Measurements from ENCODE around the gene REN. TPM values are rescaled to one million over a fixed set of nuclear protein-coding genes. Genes with fewer than 3 reads are reported as not detected.

REN gene
- total RNA-seq, 1 experiment from 2014 or later: not detected

DNA sequence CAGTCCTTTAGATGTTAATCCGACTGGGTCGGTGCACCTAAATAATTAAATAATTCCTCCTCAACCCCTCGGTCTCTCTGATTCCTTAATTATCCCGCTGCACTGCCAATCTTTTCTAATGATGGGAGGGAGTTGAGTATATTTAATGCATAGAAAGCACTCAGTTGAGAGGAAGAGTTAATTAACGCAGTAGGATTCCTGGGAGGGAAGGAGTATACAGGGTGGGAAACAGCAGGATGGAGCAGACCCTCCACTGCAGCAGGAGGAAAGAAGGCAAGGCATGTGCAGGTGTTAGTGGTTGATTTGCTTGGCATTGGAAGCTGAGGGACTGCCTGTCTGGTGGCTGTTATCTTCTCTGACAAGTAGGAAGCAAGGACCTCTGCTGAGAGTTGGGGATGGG lies 9.9 kb upstream of the REN start:
- ChIA-PET POLR2A (interaction anchor here (0.6 kb wide), 1 partner anchor 38 kb away, joined by 4 read pairs; the partner anchor contains the start of gene GOLT1A), CTCF (no interaction called here)
- intact Hi-C loops (cut with micrococcal nuclease; ENCODE audit: unreplicated experiment): no loop called here
- no peaks in the 10 kb centered on the region for H3K36me3 Mint-ChIP-seq (ENCODE audit: insufficient read depth, unreplicated experiment)
- no TSS peak for BruUV-seq (replicated peaks)
- Histone ChIP-seq H3K4me1 (peaks cover 11% of the 10 kb centered on the region), H3K9me3 (no peaks in the 10 kb centered on the region; the same call in 1 of the 2 replicates), H3K27me3 (replicated peaks; ENCODE audit: control insufficient read depth, insufficient read depth, low read length) (no peaks in the 10 kb centered on the region; the same call in 1 of the 2 replicates), H3K4me3 (ENCODE audit: low read depth, low read length) (no peak overlapping the region), H3K36me3 (ENCODE audit: control insufficient read depth, insufficient read depth, low read length) (no peaks in the 10 kb centered on the region)
- DNase-seq: no peak
- peaks cover 12% of the 10 kb centered on the region for H3K9me3 Mint-ChIP-seq (ENCODE audit: unreplicated experiment)
- H3K4me3 Mint-ChIP-seq (ENCODE audit: unreplicated experiment): no peak overlapping the region
- H3K27me3 Mint-ChIP-seq (ENCODE audit: insufficient read depth, unreplicated experiment): no peaks in the 10 kb centered on the region
- peaks cover 9% of the 10 kb centered on the region for H3K4me1 Mint-ChIP-seq (ENCODE audit: low read depth, unreplicated experiment)
- H3K27ac Mint-ChIP-seq (ENCODE audit: unreplicated experiment): no peak overlapping the region
- no peak for TF ChIP-seq CTCF (IDR thresholded peaks at IDR 0.05; ENCODE audit: insufficient read depth in 1 of 2, low read depth in 1 of 2, low read length in 1 of 2, severe bottlenecking in 1 of 2, unreplicated experiment in 1 of 2)

GRCh38 chr1:204174958-204175357 lies 8.8 kb upstream of the REN start:
- peaks cover 11% of the 10 kb centered on the region for H3K4me1 ChIP-seq
- Mint-ChIP-seq H3K27ac (ENCODE audit: unreplicated experiment) (no peak overlapping the region), H3K9me3 (ENCODE audit: unreplicated experiment) (peaks cover 12% of the 10 kb centered on the region), H3K4me1 (ENCODE audit: low read depth, unreplicated experiment) (peaks cover 9% of the 10 kb centered on the region), H3K4me3 (ENCODE audit: unreplicated experiment) (no peak overlapping the region), H3K27me3 (ENCODE audit: insufficient read depth, unreplicated experiment) (no peaks in the 10 kb centered on the region), H3K36me3 (ENCODE audit: insufficient read depth, unreplicated experiment) (no peaks in the 10 kb centered on the region)
- H3K36me3 ChIP-seq (ENCODE audit: control insufficient read depth, insufficient read depth, low read length): no peaks in the 10 kb centered on the region
- intact Hi-C loops (cut with micrococcal nuclease; ENCODE audit: unreplicated experiment): no loop called here
- no peak overlapping the region for H3K4me3 ChIP-seq (ENCODE audit: low read depth, low read length)
- POLR2A ChIA-PET: no interaction called here
- no TSS peak for BruUV-seq (replicated peaks)
- no peak for TF ChIP-seq CTCF (IDR thresholded peaks at IDR 0.05; ENCODE audit: insufficient read depth in 1 of 2, low read depth in 1 of 2, low read length in 1 of 2, severe bottlenecking in 1 of 2, unreplicated experiment in 1 of 2)
- no peaks in the 10 kb centered on the region; the same call in 1 of the 2 replicates for H3K9me3 ChIP-seq
- DNase-seq: no peak
- CTCF ChIA-PET: interaction anchor here (1.0 kb wide), 1 partner anchor 12 kb away, joined by 3 read pairs; no protein-coding TSS in a partner anchor
- no peaks in the 10 kb centered on the region; the same call in 1 of the 2 replicates for H3K27me3 ChIP-seq (replicated peaks; ENCODE audit: control insufficient read depth, insufficient read depth, low read length)

GRCh38 chr1:204172404-204173029 lies 6.4 kb upstream of the REN start:
- H3K4me3 Mint-ChIP-seq (ENCODE audit: unreplicated experiment): no peak overlapping the region
- no TSS peak for BruUV-seq (replicated peaks)
- H3K9me3 Mint-ChIP-seq (ENCODE audit: unreplicated experiment): peaks cover 12% of the 10 kb centered on the region
- ChIA-PET POLR2A (no interaction called here), CTCF (interaction anchor here (1.2 to 1.6 kb wide), 2 partner anchors 26 to 41 kb away, joined by 6 read pairs; partner anchors contain the start of gene GOLT1A)
- intact Hi-C loops (cut with micrococcal nuclease; ENCODE audit: unreplicated experiment): no loop called here
- H3K36me3 Mint-ChIP-seq (ENCODE audit: insufficient read depth, unreplicated experiment): no peaks in the 10 kb centered on the region
- peaks cover 11% of the 10 kb centered on the region; the same call in 1 of the 2 replicates for H3K9me3 ChIP-seq
- no peaks in the 10 kb centered on the region; the same call in 1 of the 2 replicates for H3K27me3 ChIP-seq (replicated peaks; ENCODE audit: control insufficient read depth, insufficient read depth, low read length)
- no peak overlapping the region for H3K4me3 ChIP-seq (ENCODE audit: low read depth, low read length)
- DNase-seq: no peak
- H3K4me1 Mint-ChIP-seq (ENCODE audit: low read depth, unreplicated experiment): peaks cover 9% of the 10 kb centered on the region
- no peaks in the 10 kb centered on the region for H3K36me3 ChIP-seq (ENCODE audit: control insufficient read depth, insufficient read depth, low read length)
- no peak for TF ChIP-seq CTCF (IDR thresholded peaks at IDR 0.05; ENCODE audit: insufficient read depth in 1 of 2, low read depth in 1 of 2, low read length in 1 of 2, severe bottlenecking in 1 of 2, unreplicated experiment in 1 of 2)
- no peaks in the 10 kb centered on the region for H3K27me3 Mint-ChIP-seq (ENCODE audit: insufficient read depth, unreplicated experiment)
- no peak overlapping the region for H3K27ac Mint-ChIP-seq (ENCODE audit: unreplicated experiment)
- peaks cover 11% of the 10 kb centered on the region for H3K4me1 ChIP-seq

Data from Caco-2 (cell line).